ENCODE data around the gene LMNB1. TPM values are rescaled to one million over a fixed set of nuclear protein-coding genes. Genes with fewer than 3 reads are reported as not detected.
A peak's percentile ranks its signal among the peaks of the same experiment; 100 is the strongest.

Gene LMNB1
- total RNA-seq, 1 experiment from 2014 or later, result 31.6 TPM

GRCh38 chr5:126741361-126741760, 35.6 kb upstream of the LMNB1 start:
- BruUV-seq (replicated peaks), result no TSS peak
- no peak overlapping the region for H3K4me3 Mint-ChIP-seq (ENCODE audit: unreplicated experiment)
- no peak overlapping the region for H3K27ac Mint-ChIP-seq (ENCODE audit: low read depth, unreplicated experiment)
- no peaks in the 10 kb centered on the region for H3K9me3 Mint-ChIP-seq (ENCODE audit: unreplicated experiment)
- H3K27me3 Mint-ChIP-seq (ENCODE audit: insufficient read depth, unreplicated experiment), result no peaks in the 10 kb centered on the region
- H3K4me1 Mint-ChIP-seq (ENCODE audit: insufficient read depth, unreplicated experiment), result peaks cover under 1% of the 10 kb centered on the region
- CTCF ChIA-PET, result interaction anchor here (1.0 kb wide), 1 partner anchor 66 kb away, joined by 4 read pairs; no protein-coding TSS in a partner anchor
- POLR2A ChIA-PET, result no interaction called here
- H3K36me3 Mint-ChIP-seq (ENCODE audit: insufficient read depth, unreplicated experiment), result no peaks in the 10 kb centered on the region
- no peak for TF ChIP-seq CTCF (IDR thresholded peaks at IDR 0.05; ENCODE audit: unreplicated experiment)
- intact Hi-C loops (cut with micrococcal nuclease), result no loop called here
- no peak for DNase-seq (ENCODE audit: unreplicated experiment)

GRCh38 chr5:126742425-126742824, 34.5 kb upstream of the LMNB1 start:
- no peak overlapping the region for H3K27ac Mint-ChIP-seq (ENCODE audit: low read depth, unreplicated experiment)
- no peaks in the 10 kb centered on the region for H3K4me1 Mint-ChIP-seq (ENCODE audit: insufficient read depth, unreplicated experiment)
- POLR2A ChIA-PET, result no interaction called here
- intact Hi-C loops (cut with micrococcal nuclease), result no loop called here
- H3K27me3 Mint-ChIP-seq (ENCODE audit: insufficient read depth, unreplicated experiment), result no peaks in the 10 kb centered on the region
- BruUV-seq (replicated peaks), result no TSS peak
- CTCF ChIA-PET, result interaction anchor here (1.0 kb wide), 1 partner anchor 67 kb away, joined by 4 read pairs; no protein-coding TSS in a partner anchor
- DNase-seq (ENCODE audit: unreplicated experiment), result no peak
- no peaks in the 10 kb centered on the region for H3K36me3 Mint-ChIP-seq (ENCODE audit: insufficient read depth, unreplicated experiment)
- no peaks in the 10 kb centered on the region for H3K9me3 Mint-ChIP-seq (ENCODE audit: unreplicated experiment)
- no peak for TF ChIP-seq CTCF (IDR thresholded peaks at IDR 0.05; ENCODE audit: unreplicated experiment)
- no peak overlapping the region for H3K4me3 Mint-ChIP-seq (ENCODE audit: unreplicated experiment)

GRCh38 chr5:126744836-126745235, 32.1 kb upstream of the LMNB1 start:
- Mint-ChIP-seq H3K36me3 (ENCODE audit: insufficient read depth, unreplicated experiment) (no peaks in the 10 kb centered on the region), H3K4me3 (ENCODE audit: unreplicated experiment) (no peak overlapping the region), H3K9me3 (ENCODE audit: unreplicated experiment) (no peaks in the 10 kb centered on the region), H3K4me1 (ENCODE audit: insufficient read depth, unreplicated experiment) (peaks cover 12% of the 10 kb centered on the region), H3K27ac (ENCODE audit: low read depth, unreplicated experiment) (no peak overlapping the region), H3K27me3 (ENCODE audit: insufficient read depth, unreplicated experiment) (no peaks in the 10 kb centered on the region)
- DNase-seq (ENCODE audit: unreplicated experiment), result no peak
- no TSS peak for BruUV-seq (replicated peaks)
- no peak for TF ChIP-seq CTCF (IDR thresholded peaks at IDR 0.05; ENCODE audit: unreplicated experiment)
- ChIA-PET CTCF (interaction anchor here (0.9 to 2.6 kb wide), 4 partner anchors 9 to 35 kb away, joined by 3 to 6 read pairs (median 3); no protein-coding TSS in a partner anchor), POLR2A (no interaction called here)
- intact Hi-C loops (cut with micrococcal nuclease), result no loop called here

- Mint-ChIP-seq H3K36me3 (ENCODE audit: insufficient read depth, unreplicated experiment) (no peaks in the 10 kb centered on the region), H3K9me3 (ENCODE audit: unreplicated experiment) (no peaks in the 10 kb centered on the region), H3K4me3 (ENCODE audit: unreplicated experiment) (no peak overlapping the region), H3K27ac (ENCODE audit: low read depth, unreplicated experiment) (no peak overlapping the region), H3K4me1 (ENCODE audit: insufficient read depth, unreplicated experiment) (peaks cover 12% of the 10 kb centered on the region), H3K27me3 (ENCODE audit: insufficient read depth, unreplicated experiment) (no peaks in the 10 kb centered on the region)
- peak; percentile 71 for DNase-seq (ENCODE audit: unreplicated experiment)
- no peak for TF ChIP-seq CTCF (IDR thresholded peaks at IDR 0.05; ENCODE audit: unreplicated experiment)
- intact Hi-C loops (cut with micrococcal nuclease), result no loop called here
- BruUV-seq (replicated peaks), result no TSS peak
- CTCF ChIA-PET, result interaction anchor here (0.5 to 2.6 kb wide), 8 partner anchors 9 to 238 kb away, joined by 3 to 6 read pairs (median 4); no protein-coding TSS in a partner anchor
- POLR2A ChIA-PET, result interaction anchor here (0.7 kb wide), 1 partner anchor 15 kb away, joined by 3 read pairs; no protein-coding TSS in a partner anchor
These were observed 31.5 kb upstream of the LMNB1 start for GRCh38 chr5:126745259-126745992.
